Effector CD4-positive, alpha-beta T cell (primary cell): ENCODE results near the gene RSU1.

Source experiments
- DNase-seq: peaks from one replicate; pipeline ENCODE4 v3.0.0-alpha.2; 2020

Gene RSU1

DNA sequence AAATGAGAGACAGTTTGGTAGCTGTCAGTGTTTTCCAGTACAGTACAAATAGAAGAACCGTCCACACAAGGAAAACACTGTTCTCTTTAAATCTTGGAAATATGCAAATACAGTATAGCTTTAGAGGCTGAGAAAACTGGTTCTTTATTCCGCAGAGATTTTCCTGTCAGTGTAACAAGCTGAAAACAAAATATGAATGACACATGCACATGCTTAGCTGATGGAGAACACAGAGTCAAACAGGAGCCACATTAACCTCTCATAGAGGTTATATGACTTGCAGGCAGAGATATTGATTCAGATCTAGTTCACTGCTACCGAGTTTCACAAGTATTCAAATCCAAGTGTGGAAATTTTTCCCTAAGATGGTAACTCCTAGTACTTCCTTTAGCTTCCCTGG, 160.3 kb downstream of the RSU1 start:
- DNase-seq = no peak

DNA sequence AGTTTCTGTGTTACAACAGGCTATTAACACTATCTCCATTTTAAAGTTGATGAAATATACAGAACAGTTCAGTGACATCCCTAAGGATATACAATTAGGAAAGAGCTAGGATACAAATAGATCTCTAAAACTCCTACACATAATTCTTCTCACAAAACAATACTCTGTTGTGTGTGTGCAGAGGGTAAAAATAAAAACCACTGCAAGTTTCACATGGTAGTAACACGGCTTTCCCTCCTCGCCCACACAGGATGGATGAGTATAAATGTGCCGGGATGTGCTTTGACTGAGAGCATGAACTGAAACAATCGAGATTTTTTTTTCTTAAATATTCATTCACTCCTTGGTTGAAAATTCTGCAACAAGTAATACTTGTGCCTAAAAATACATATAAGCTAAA, 164.0 kb downstream of the RSU1 start:
- no peak for DNase-seq

DNA sequence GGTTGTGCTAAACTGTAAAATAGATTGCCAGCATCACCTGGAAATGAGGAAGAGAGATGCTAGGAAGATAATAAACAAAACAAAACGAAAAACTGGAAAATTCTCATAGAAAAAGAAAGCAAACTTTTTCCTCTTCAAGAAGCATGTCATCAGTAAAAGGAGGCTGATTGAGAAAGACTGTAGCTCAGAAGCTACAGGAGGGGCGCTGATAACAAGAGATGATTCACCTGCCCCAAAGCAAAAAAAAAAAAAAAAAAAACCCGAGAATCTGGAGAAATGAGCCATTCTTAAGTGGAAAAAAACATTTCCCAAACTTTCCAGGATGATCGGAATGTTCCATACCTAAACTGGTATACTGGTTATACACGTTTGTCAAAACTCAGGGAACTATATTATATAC, 165.1 kb downstream of the RSU1 start:
- DNase-seq = no peak

DNA sequence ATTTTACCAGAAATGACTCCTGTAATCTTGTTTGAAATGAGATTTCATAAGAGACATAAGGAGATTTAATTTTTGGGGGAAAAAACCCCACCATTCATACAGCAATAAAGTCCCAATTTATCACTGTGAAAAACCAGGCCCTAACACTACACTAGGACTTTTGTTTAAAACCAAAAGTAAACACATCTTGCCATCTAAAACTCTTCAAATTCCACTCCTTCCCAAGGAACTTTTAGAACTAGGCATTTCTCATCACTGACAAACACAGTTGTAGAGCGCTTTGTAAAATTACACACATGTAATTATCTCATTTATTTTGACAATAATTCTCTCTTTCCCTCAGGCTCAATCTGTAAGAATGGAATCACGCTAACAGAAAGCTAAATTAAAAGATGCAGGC, 167.5 kb downstream of the RSU1 start:
- DNase-seq = no peak

GRCh38 chr10:16648366-16648765, 168.9 kb downstream of the RSU1 start:
- DNase-seq = no peak

DNA sequence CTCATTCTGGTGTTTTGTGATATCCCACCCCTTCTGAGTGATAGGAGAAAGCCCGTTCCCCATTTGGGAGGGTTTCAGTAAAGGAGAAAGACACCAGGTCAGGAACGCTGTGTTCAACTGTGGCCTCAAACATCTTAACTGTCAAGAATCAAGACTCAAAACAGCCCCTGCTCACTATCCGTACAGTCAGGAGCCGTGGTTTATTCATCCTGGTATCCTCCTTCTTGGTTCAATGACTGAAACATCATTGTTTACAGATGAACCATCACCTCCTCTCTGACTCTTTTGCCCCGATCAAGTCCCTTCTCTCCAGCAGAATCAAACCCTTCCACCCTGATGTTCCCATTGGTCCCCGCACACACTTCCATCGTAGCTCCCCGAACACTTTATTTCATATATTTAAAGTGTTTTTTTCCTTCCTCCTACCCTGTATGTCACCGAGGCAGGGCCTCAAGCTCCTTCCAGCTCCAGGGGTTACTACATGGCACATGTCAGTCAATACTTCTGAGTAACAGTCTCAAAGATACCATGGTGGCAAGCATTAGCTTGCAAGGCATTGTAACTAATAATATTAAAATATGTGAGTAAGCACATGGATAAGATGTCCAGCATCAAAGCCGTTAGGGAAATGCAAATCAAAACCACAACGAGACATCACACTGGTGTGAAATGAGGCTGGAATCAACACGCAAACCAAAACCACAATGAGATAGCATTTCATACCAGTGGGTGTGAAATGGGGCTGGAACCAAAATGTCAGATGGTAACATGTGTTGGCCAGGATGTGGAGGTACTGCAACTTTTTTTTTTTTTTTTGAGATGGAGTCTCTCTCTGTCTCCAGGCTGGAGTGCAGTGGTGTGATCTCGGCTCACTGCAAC, 170.8 kb downstream of the RSU1 start:
- DNase-seq = no peak

DNA sequence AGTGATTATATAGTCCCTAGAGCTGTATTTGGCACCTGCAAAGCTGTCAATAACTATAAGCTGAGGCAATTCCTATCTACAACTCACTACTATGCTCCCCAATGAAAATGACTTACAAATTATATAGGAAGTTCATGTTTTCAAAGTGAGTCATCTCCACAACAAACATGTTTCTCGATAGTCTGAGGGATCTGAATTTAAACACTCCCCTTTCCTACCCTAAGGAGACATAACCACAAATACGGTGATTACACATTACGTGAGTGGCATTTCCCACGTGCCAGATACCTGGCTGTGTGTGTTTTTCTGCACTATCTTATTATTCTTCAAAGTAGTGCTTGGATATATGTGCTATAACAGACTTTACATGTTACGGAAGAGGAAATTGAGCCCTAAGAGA, 173.1 kb downstream of the RSU1 start:
- DNase-seq = no peak

GRCh38 chr10:16643502-16643901, 173.7 kb downstream of the RSU1 start:
- no peak for DNase-seq

- DNase-seq = no peak
Observed at GRCh38 chr10:16640153-16640552, 177.1 kb downstream of the RSU1 start.

GRCh38 chr10:16639471-16639870, 177.8 kb downstream of the RSU1 start:
- no peak for DNase-seq

GRCh38 chr10:16632996-16633395, 184.2 kb downstream of the RSU1 start:
- DNase-seq = no peak

GRCh38 chr10:16626697-16627096, 190.5 kb downstream of the RSU1 start:
- no peak for DNase-seq

- DNase-seq = no peak
Observed at GRCh38 chr10:16612981-16613355, 204.3 kb downstream of the RSU1 start.

GRCh38 chr10:16612115-16612980, 204.9 kb downstream of the RSU1 start:
- no peak for DNase-seq

GRCh38 chr10:16611037-16611436, 206.2 kb downstream of the RSU1 start:
- no peak for DNase-seq

GRCh38 chr10:16609211-16609610, 208.0 kb downstream of the RSU1 start:
- DNase-seq = no peak

DNA sequence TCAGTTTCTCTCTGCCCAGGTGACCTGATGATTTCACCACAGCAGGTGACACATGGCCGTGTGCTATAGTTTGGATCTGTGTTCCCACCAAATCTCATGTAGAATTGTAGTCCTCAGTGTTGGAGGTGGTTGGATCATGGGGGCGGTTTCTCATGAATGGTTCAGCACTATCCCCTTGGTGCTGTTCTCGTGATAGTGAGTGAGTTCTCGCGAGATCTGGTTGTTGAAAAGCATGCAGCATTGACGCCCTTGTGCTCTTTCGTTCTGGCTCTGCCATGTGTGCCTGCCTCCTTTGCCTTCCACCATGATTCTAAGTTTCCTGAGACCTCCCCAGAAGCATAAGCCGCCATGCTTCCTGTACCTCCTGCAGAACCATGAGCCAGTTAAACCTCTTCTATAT, 210.3 kb downstream of the RSU1 start:
- no peak for DNase-seq

DNA sequence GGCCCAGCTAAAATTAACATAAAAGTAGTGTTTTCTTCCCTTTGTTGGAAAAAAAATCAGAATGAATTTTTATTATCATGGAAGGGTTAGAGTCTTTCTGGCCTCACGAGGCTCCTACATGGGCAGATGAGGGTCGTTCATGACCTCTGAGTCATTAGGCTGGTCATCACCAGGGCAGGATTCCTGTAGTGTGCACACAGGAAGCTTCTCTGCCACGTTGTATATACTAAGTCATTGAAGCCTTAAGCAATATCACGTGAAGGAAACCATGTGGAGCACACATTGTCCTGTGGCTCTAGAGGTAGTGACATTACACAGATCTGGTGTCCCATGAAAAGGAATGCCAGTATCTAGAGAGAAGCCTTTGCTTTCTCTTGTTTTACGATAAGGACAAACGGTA, 210.8 kb downstream of the RSU1 start:
- DNase-seq = no peak

DNA sequence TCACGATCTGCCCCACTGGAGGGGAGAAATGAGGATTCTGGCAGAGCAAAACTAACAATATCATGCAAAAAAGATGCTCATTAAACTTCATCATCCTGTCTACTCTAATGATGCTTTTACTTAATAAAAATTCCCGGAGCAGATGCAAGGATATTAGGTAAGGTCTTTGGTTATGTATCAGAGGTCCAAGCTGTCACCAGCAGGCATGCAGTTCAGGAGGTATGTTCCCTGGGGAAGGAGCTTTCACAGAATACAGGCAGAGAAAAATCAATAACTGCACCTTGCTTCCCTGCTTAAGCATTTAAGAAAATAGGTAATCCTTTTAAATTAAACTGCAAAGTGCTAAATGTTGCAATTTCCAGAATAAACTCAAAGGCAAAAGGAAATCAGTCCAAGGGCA, 213.9 kb downstream of the RSU1 start:
- DNase-seq = no peak

DNA sequence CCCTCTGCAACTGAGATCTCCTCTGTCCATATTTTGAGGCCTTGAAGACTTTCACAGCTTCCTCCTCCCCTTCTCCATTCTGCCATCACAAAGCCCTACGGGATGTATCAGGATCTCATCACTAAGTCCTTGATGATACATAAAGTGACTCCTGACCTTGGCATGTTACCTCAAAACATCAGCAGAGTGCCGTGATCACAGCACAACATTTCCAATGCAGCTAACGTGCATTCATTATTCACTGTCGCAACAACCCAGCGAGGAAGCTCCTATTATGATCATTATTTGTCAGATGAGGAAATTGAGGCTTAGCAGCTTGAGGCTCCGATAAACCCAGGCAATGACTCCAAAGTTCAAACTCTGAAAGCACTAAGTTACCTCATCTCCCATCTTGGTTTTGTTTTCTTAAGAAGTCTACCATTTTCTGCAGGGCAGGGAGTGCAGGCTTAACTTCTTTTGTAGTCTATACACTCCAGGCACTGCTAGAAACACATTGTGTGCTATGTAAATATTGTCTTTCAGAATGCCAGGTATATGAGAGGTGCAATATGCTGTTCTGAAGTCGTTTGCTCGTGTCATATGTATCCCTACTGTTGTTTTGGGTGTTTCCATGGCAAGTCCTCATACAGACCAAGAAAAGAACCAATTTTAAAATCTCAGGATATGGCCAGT, 215.0 kb downstream of the RSU1 start:
- DNase-seq = no peak

GRCh38 chr10:16599662-16600061, 217.6 kb downstream of the RSU1 start:
- DNase-seq = no peak

- DNase-seq = no peak
Observed at GRCh38 chr10:16597656-16598055, 219.6 kb downstream of the RSU1 start.

DNA sequence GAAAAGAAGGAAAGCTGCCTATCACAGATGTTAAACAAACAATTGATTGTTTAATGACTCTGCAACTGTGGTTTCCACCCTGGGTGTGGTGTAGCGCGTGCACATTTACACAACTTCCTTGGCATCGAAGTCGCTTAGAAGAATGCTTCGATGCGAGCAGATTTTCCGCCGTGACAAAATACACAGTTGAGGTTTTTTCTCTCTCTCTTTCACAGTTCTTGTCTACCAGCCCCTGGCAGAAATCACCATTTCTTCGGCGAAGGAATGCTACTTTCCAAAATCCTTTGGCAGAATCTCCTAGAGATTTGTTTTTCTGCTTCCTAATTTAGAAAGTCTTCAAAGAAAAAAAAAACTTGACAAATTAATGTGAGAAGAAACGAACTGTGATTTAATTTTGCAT, 224.8 kb downstream of the RSU1 start:
- no peak for DNase-seq
